HFF-Myc (cell line): ENCODE measurements around the gene PDGFB.

Experiments used
- DNase-seq: peaks from one replicate; pipeline ENCODE4 v3.0.0-alpha.2; 2011; ENCODE audit warnings: low read depth; ENCODE audit errors: extremely low read depth
- H3K4me3 ChIP-seq: replicated peaks from 2 replicates; pipeline ENCODE4 v1.5.1; 2011; ENCODE audit warnings: low read depth, mild to moderate bottlenecking, control low read depth, low read length
- TF ChIP-seq, protein P1 (sequence below): IDR thresholded peaks from 2 replicates; pipeline ENCODE4 v1.5.1; 2012; ENCODE audit warnings: mild to moderate bottlenecking, low read depth, low read length, control low read depth; ENCODE audit errors: missing control alignments

Gene PDGFB

DNA sequence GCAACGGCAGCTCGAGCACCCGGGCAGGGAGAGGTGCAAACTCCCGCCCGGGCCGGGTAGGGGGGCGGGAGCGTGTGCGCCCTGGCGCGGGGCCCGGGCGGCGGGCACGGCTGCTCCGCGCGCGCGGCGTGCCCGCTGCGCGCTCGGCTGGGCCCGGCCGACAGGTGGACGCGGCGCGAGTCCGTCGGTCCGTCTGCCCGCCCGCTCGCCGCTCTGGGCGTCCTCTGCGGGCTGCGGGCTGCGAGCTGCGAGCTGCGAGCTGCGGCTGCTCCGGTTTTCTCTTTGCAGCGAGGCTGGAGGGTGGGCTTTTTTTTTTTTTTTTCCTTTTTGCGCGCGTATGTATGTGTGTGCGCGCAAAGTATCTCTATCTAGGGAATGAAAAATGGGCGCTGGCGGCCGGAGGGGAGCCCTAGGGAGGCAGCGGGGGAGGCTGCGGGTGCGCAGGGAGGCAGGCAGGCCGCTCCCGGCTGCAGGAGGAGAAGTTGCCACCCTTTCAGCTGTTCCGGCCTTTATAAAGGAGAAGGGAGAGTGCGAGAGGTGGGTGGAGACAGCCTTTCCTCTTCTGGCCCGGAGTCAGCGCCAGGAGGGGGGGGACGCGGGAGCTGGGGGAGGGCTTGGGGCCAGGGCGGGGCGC is at the start of gene PDGFB:
TSS of gene PDGFB (minus strand) at position 487 of the 634 bp plus-strand sequence. CDS start 1,019 bp downstream, outside the sequence.
- TF ChIP-seq, protein P1, sequence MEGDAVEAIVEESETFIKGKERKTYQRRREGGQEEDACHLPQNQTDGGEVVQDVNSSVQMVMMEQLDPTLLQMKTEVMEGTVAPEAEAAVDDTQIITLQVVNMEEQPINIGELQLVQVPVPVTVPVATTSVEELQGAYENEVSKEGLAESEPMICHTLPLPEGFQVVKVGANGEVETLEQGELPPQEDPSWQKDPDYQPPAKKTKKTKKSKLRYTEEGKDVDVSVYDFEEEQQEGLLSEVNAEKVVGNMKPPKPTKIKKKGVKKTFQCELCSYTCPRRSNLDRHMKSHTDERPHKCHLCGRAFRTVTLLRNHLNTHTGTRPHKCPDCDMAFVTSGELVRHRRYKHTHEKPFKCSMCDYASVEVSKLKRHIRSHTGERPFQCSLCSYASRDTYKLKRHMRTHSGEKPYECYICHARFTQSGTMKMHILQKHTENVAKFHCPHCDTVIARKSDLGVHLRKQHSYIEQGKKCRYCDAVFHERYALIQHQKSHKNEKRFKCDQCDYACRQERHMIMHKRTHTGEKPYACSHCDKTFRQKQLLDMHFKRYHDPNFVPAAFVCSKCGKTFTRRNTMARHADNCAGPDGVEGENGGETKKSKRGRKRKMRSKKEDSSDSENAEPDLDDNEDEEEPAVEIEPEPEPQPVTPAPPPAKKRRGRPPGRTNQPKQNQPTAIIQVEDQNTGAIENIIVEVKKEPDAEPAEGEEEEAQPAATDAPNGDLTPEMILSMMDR: no peak
- DNase-seq: no peak
- no peak within 1 kb of the TSS for H3K4me3 ChIP-seq

- DNase-seq: no peak
- TF ChIP-seq, protein P1: no peak
- H3K4me3 ChIP-seq: no peak overlapping the region
Observed at GRCh38 chr22:39293766-39294368, 49.1 kb upstream of the PDGFB start.

DNA sequence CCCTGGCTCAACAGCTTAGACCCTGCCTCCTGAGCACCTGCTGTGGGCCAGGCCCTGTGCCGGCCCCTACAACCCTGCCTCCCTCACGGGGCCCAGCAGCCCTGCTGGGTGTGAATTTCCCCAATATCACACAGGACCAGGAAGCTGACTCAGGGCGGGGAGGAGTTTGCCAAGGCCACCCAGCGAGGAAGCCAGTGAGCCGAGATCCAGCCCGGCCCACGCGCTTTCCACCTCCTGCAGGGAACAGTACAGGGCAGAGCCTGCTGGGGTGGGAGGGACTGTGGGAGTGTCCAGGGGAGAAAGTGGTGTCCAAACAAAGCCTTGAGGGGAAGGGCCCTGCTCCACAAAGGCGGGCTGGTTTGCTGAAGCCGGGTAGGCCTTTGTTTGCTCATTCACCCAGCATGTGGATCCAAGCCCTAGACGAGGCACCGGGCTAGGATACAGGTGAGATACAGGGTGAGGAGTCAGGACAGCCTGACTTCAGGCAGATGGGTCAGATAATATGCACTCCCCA is 47.8 kb upstream of the PDGFB start:
- no peak overlapping the region for H3K4me3 ChIP-seq
- TF ChIP-seq, protein P1: no peak
- peak; percentile 64 for DNase-seq

- DNase-seq: no peak
- TF ChIP-seq, protein P1: no peak
- H3K4me3 ChIP-seq: no peak overlapping the region
Observed at GRCh38 chr22:39292031-39292462, 47.3 kb upstream of the PDGFB start.

DNA sequence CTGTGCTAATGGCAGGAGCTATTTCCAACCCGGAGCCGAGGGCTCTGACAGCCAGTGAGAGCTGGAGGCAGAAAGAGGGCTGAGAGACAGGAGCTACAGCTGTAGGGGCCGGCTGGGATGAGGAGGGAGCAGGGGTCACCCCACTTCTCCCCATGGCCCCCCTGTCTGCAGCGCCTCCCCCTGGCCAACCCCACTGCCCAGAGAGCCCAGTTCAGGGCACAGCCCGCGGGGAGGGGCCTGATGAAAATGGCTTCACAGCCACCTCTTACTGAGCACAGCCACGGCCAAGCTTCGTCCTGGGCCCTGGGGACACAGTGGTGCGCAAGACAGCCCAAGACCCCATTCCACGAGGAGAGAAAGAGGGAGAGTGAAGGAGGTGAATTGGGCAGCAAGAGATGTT is 46.7 kb upstream of the PDGFB start:
- no peak overlapping the region for H3K4me3 ChIP-seq
- DNase-seq: no peak
- TF ChIP-seq, protein P1: no peak

DNA sequence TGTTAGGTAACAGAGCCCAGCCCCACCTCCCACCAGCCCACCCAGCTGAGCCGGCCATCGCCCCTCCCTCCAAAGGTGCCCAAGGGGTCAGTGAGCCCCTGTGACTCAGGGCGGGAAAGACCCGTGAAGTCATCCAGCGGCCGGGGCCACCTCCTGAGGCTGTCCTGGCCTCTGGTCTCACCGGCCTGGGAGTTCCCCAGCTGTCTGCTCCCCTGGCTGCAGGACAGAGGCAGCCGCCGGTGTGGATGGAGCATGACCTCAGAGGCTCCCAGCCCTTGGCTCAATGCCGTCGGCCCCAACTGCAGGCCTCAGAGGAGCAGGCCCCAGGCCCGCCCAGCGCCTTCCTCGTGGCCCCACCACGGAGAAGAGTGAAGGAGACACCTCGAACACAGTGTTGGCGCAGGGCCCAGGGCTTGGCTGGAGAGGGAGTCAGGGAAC is 46.0 kb upstream of the PDGFB start:
- no peak overlapping the region for H3K4me3 ChIP-seq
- TF ChIP-seq, protein P1: no peak
- no peak for DNase-seq
